ENCODE results near the gene TECR. TPM values are rescaled to one million over a fixed set of nuclear protein-coding genes. Genes with fewer than 3 reads are reported as not detected.
"Not testable (repeated sequence)": the region's sequence is repeated elsewhere in the genome, so short reads cannot be mapped to it uniquely, and the experiment has no call there.

Gene TECR
- total RNA-seq, 1 experiment from 2014 or later: 39.1 TPM

GRCh38 chr19:14561249-14561648 lies 31.9 kb downstream of the TECR start:
- DNase-seq (ENCODE audit: low read depth): no peak

GRCh38 chr19:14561847-14562351 lies 32.5 kb downstream of the TECR start:
- DNase-seq (ENCODE audit: low read depth): peak; percentile 61

- DNase-seq (ENCODE audit: low read depth): no peak
These were observed 33.5 kb downstream of the TECR start for GRCh38 chr19:14562660-14563589.

GRCh38 chr19:14563590-14563926 lies 34.2 kb downstream of the TECR start:
- DNase-seq (ENCODE audit: low read depth): no peak

GRCh38 chr19:14563989-14564651 lies 34.7 kb downstream of the TECR start:
- peak; percentile 51 for DNase-seq (ENCODE audit: low read depth)

GRCh38 chr19:14564652-14565297 lies 35.4 kb downstream of the TECR start:
- DNase-seq (ENCODE audit: low read depth): not testable (repeated sequence)

- DNase-seq (ENCODE audit: low read depth): no peak
These were observed 35.9 kb downstream of the TECR start for GRCh38 chr19:14565298-14565679.

- no peak for DNase-seq (ENCODE audit: low read depth)
These were observed 36.6 kb downstream of the TECR start for GRCh38 chr19:14565765-14566711.

GRCh38 chr19:14566712-14567077 lies 37.3 kb downstream of the TECR start:
- DNase-seq (ENCODE audit: low read depth): no peak

- DNase-seq (ENCODE audit: low read depth): no peak
These were observed 37.7 kb downstream of the TECR start for GRCh38 chr19:14567079-14567478.

GRCh38 chr19:14570864-14571527 lies 41.6 kb downstream of the TECR start:
- no peak for DNase-seq (ENCODE audit: low read depth)

- DNase-seq (ENCODE audit: low read depth): peak; percentile 98
These were observed 42.5 kb downstream of the TECR start, which contains the start of gene NDUFB7 for GRCh38 chr19:14571695-14572490. Gene NDUFB7 (minus strand): TSS chr19:14572066. CDS start chr19:14572000, 66 bp downstream.

- no peak for DNase-seq (ENCODE audit: low read depth)
These were observed 46.1 kb downstream of the TECR start for GRCh38 chr19:14575428-14575980.

- no peak for DNase-seq (ENCODE audit: low read depth)
These were observed 47.0 kb downstream of the TECR start for GRCh38 chr19:14576363-14576762.

- DNase-seq (ENCODE audit: low read depth): no peak
These were observed 47.9 kb downstream of the TECR start for GRCh38 chr19:14577264-14577663.

GRCh38 chr19:14577885-14578427 lies 48.6 kb downstream of the TECR start:
- no peak for DNase-seq (ENCODE audit: low read depth)

- DNase-seq (ENCODE audit: low read depth): no peak
These were observed 51.3 kb downstream of the TECR start for GRCh38 chr19:14580623-14581237.

- no peak for DNase-seq (ENCODE audit: low read depth)
These were observed 53.5 kb downstream of the TECR start, which contains the start of gene CLEC17A for GRCh38 chr19:14582894-14583340. Gene CLEC17A (plus strand): TSS chr19:14583084. CDS start chr19:14583161, 77 bp downstream.

Measured in Daoy (cell line).